ENCODE results near the gene METTL13.
A peak's percentile ranks its signal among the peaks of the same experiment; 100 is the strongest.

The METTL13 gene, protein sequence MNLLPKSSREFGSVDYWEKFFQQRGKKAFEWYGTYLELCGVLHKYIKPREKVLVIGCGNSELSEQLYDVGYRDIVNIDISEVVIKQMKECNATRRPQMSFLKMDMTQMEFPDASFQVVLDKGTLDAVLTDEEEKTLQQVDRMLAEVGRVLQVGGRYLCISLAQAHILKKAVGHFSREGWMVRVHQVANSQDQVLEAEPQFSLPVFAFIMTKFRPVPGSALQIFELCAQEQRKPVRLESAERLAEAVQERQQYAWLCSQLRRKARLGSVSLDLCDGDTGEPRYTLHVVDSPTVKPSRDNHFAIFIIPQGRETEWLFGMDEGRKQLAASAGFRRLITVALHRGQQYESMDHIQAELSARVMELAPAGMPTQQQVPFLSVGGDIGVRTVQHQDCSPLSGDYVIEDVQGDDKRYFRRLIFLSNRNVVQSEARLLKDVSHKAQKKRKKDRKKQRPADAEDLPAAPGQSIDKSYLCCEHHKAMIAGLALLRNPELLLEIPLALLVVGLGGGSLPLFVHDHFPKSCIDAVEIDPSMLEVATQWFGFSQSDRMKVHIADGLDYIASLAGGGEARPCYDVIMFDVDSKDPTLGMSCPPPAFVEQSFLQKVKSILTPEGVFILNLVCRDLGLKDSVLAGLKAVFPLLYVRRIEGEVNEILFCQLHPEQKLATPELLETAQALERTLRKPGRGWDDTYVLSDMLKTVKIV

DNA sequence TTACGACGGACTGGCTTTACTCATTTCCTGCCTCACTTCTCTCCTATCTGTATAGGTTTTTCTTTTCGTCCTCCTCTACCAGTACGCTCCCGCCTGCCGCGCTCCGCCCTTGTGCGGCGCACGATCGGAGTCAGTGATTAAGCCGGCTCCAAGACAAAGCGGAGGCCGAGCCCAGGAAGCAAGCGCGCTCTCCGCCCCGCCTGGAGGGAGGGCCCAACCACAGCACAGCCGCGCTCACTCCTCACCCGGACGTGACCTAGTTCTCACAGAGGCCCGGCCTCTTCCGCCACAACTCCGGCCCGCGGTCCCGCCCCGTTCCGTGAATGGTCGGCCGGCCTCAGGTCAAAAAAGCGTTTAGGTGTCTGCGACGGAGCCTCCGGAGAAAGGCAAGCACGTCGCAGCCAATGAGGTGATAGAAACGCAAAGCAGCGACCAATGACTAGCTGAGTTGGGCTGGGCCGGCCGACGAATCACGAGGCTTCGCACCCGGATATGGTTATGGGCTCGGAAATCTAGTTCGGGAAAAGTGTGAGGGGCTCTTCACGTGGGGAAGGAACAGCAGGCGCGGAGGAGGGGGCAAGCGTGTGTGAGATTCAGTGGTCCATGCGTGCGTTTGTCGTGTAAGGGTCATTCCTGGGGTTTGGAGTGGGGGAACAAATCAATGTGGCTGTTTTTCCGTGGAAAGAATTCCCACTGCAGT, at the start of gene METTL13:
TSS of gene METTL13 (plus strand) at position 485 of the 700 bp plus-strand sequence. CDS start 308 bp downstream, outside the sequence.
- DNase-seq: peak; percentile 99

DNA sequence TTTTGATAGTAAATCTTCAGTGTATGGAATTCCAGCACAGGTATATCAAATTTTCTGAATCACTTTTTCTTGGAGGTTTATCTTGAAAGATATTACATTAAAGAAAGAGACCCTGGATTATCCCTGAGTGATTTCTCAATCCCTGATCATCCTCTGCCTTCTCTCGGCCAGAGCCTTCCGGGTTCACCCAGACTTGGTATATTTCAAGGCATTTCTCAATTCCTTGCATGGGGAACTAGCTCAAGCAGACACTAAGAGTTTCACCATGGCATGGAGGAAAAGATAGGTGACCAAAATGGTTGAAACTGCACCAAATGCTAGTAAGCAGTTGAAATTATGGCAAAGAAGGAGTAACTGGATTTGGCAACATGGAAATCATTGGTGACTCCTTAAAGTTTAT, 45.3 kb upstream of the METTL13 start:
- no peak for DNase-seq

DNA sequence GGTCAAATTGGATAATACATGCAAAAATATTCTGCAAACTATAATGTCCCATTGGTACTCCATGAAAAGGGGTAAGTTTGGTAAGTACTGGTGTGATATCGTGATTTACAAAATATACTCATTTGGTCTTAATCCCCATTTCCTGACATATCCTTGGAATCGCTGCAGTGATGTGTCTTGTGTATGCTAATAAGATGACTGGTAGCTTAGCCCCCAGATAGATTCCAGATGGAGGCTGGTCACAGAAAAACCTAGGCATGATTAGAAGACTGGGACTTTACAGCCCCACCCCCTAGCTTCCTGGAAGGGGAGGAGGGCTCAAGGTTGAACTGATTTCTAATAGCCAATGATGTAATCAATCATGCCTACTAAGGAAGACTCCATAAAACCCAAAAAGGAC, 42.5 kb upstream of the METTL13 start:
- DNase-seq: no peak

DNA sequence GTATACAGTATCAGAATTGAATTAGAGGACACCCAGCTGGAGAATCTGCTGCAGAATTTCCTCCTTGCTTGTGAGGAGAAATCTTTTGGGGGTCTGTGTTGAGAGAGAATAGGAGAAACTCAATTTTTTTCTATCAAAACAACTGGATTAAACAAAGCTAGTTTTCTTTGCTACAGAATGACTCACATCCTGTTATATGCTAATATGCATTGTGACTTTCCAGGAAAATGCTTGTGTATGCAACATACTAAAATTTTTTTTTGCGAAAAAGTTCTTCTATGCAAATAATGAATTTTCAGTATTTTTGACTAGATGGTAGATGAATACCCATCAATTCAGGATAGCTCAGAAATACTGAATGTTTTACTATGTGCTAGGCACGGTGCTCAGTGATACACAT, 41.8 kb upstream of the METTL13 start:
- DNase-seq: no peak

DNA sequence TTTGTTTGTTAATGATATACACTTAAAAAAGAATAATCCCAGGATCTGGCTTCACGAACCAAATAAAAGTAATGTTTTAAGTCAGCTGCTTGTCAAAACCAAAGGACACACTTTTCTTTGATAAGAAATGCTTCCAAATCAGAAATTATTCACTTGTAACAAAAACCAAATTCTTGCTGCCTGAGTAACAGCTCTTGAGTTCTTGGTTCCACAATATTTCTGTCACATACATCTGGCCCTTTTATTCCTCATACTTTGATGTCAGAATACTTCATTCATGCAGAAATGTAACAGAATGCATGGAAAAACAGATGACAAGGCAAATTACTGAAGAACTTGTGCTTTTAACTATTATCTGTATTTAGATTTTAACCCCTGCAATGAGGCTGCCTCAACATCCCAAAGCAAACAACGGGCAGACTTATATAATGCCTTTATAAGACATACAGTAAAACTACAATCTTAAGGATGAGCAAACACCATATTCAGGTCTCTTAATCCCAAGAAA, 41.0 kb upstream of the METTL13 start:
- DNase-seq: no peak

DNA sequence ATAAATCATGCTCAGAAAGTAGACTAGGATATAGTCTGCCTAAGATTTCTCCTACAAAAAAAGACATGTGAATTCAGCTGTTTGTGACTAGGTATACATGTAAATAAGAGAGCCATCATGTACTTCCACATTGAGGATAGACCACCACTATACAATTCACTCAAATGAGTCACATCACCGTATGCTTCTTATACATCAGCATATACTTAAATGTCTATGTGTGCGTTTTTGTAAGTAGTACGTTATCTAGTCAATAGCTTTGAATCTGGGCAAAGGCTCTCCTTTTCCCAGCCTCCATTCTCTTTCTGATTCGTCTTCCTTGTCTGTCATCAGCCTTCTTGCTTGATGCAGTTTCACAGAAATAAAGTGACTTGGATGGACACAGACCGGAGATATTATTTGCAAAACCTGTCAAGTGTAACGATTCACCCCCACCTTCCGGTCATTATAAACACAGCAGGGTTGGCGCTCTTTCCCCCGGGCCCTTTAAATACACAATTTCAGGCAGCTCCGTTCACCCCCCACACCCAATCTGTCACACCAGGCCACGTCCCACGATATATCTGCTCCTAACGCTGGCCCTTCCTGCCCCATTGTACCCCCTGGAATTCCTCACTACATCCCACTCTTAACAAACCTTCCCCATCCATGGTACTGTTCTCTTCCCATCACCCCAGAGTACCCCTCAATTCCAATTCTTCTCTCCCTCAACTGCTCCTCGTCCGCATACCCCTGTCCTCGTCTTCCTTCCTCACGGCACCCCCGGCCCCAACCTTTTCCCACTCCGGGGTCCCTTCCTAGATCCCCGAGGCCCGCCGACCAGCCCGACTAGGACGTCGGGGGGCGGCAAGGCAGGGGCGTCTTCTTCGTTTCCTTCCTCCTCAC, 40.2 kb upstream of the METTL13 start:
- DNase-seq: peak; percentile 53

DNA sequence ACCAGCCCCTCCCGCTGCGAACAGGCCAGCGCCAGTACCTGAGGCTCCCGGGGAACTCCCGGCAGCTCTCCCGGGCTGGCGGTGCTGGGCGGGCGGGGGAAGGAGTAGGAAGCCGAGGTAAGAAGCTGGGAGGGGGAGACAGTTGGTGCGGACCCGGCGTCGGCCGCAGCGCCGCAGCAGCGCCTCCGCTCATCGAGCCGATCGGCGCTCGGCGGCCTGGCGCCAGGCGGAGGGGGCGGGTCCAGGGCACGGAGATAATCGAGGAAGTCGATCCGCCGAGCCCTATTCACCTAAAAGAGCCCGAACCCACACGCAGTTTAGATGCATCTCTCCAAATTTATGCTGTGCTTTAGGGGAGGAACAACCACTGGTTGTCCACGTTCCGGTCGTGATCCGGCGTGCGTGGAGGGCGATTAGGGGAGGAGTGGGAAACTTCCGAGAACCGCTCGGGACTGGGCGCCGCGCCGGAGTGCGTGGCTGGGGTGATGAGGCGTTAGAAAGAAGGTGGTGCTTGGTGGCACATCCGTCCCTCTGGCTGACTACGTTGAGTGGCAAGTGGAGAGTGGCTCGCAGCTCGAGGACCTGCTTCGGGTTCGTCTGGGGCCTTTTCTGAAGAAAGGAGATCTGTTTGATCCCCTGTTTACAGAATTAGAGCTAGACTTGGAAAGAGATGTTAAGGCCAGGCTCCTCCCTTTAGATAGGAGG, 39.4 kb upstream of the METTL13 start, which contains the start of gene VAMP4:
TSS of gene VAMP4 (minus strand) at position 194 of the 705 bp plus-strand sequence. CDS start 3,651 bp downstream, outside the sequence.
- DNase-seq: peak; percentile 86

DNA sequence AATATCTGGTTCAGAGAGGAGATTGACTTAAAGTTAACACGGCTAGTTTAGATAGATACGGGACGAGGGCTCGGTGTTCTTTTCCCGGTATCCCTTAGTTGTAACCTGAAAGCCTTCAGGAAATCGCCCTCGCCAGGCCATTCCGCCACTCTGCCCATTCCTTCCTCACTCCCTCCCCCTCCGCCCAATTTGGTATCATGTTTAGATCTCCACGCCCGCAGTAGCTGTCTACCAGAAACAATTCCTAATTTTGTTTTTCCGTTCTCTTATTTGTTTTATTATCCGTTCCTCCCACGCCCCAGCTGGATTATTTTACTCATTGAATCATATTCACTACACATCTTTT, 38.9 kb upstream of the METTL13 start:
- no peak for DNase-seq

DNA sequence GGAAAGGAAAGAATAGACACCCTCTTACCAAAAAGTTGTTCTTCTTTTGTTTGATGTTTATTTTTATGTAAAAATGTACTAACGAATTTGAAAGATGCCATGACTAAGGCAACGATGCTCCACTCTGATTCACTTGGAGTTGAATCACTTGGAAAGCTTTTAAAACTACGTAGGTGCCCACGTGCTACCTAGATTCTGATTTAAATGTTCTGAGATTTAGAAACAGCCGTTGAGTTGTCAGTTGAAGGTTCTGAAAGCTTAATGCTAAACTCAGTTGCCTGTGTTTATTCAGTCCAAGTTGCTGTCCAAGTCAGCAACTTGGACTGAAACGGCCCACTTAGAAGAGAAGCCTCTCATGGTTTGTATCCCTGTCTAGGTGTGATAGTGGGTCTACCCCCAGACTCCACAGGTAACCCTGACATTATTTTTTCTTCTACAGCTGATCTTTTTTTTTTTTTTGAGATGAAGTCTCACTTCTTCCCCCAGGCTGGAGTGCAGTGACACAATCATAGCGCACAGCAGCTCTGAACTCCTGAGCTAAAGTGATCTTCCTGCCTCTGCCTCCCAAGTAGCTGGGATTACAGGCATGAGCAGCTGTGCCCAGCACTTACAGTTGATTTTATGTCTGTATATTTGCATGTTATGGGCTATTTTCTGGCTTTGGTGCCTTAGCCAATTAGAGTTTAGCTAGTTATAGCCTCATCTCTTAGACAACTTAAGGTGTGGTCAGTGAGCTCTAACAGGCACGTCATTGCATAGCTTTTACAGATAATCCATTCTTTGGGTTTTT, 38.2 kb upstream of the METTL13 start:
- DNase-seq: no peak

DNA sequence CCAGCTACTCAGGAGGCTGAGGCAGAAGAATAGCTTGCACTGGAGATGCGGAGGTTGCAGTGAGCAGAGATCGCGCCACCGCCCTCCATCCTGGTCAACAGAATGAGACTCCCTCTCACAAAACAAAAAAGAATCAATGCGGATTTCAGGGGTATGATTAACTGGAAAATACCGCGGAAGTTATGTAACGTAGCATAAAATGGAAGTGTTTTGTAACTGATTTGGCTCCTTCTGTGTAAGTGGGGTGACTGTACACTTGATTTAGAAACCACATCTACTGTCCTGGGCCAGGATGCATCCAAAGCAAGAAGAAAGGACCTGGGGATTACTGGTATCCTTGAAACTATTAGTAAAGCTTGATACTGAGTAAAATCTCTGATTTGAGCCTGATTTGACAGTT, 36.5 kb upstream of the METTL13 start:
- DNase-seq: no peak

DNA sequence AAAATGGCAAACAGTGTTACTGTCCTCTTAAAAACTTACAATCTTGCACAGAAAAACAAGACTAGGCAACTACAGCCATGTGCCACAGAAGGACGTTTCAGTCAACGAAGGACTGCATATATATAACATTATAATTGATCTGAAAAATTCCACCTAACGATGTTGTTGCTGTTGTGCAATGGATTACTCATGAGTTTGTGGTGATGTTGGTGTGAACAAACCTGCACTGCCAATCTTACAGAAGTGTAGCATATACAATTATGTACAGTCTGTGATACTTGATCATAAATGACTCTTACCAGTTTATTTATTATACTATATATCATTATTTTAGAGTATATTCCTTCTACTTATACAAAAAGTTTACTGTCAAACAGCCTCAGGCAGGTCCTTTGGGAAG, 32.8 kb upstream of the METTL13 start:
- no peak for DNase-seq

DNA sequence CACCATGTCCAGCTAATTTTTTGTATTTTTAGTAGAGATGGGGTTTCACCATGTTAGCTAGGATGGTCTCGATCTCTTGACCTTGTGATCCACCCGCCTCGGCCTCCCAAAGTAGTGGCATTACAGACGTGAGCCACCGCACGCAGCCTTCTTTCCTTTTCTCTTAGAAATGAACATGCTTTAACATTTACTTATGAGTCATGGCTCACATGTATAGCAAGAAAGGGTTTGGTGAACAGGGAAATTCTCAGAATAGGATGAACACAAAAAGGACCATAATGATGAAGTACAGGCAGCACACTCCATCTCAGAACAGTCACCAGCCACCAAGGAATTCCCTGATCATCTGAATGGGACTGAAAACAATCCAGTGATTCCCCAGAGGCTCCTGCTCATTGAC, 30.2 kb upstream of the METTL13 start:
- DNase-seq: no peak

DNA sequence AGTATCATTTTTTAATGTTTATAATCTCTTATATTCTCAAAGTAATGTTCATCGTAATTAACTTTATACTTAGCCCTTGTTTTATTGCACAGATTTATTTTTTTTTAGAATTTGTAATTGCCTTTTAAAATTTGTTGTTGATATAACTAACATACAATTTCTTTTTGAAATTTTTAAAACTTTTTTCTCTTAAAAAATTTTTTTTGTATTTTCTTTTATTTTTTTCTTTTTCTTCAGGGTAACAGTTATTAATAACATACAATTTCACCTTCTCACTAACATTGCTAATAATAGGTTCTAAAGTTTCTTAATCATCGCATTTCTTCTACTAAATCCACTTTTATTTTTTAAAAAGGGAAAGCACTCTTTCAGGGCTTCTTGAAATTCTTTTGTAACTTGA, 28.3 kb upstream of the METTL13 start:
- no peak for DNase-seq

DNA sequence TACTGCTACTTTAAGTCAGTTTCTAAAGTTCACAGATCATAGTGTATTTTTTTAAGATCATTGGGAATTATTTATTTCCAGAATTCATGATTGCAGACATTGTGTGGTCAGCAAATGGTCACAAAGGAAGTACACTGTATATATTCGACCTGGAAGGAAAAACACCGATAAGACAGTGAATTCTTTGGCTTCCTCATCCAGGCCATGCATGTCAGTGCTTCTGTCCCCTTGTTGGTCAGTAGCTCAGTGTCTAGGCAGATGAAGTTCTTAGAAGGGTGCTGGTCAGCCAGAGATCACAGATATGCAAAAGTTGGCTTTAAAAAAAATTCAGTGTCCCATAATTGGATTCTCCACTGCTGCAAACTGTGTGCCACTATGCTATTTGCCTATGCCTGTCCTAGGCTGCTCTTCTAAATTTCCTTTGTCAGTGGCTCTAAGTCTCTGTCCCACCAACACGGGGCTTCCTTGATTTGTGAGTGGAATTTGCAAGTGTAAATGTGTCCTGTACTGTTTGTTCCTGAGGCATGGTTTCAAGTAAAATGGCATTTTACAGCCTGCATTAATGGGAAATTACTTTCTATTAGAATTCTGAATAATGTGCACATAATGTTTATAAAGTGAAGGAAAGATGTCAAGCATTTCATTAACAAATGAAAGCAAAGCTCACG, 27.6 kb upstream of the METTL13 start:
- no peak for DNase-seq

DNA sequence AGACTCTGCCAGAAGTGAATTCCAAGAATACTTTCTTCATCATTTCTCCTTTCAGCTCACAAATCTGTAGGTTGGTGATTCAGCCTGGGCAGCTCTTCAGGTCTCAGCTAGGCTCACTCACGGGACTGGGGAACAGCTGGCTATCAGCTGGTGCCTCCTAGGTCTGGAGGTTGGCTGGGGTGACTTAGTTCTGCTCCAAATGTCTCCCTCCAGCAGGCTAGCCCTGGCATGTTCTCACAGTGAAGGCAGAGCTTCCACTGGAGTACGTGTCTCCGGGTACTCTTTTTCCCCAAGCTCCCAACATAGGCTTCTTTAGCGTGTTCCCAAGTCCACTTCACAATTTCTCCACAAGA, 27.1 kb upstream of the METTL13 start:
- peak; percentile 58 for DNase-seq

DNA sequence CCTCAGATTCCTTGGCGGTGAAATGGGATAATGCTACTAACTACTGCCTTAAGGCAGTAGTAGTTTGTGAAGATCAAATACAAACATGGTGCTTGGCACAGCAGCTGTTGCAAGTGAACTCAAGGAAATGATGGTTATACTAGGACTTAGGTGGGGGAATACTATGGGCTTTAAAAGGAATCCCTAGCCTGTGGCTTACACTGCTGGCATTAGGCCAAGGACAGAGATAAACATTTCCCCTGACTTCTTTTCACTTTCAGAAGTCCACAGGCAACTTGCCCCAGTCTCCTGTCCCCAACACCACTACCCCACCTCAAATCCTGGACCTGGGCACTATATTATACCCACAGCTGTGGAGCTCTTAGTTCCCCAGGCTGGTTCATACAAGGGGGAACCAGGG, 26.5 kb upstream of the METTL13 start:
- DNase-seq: no peak

DNA sequence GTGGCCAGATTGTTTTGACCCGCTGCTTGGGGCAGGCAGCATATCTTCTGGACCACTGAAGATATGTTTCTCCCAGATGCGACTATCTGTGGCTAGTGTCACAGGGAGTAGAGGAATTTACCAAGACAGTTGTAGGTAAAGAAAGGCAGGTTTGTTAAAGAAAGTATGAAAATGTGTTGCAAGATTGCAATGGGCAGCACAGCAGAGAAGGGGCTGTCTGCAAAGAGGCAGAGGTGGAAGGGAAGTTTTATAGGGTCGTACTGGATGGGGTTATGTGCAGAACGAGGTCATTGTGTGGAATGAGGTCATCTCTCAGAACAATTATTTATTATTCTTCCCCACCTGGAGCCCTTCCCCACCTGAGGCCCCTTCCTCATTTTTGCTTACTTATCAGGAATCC, 24.6 kb upstream of the METTL13 start:
- no peak for DNase-seq

DNA sequence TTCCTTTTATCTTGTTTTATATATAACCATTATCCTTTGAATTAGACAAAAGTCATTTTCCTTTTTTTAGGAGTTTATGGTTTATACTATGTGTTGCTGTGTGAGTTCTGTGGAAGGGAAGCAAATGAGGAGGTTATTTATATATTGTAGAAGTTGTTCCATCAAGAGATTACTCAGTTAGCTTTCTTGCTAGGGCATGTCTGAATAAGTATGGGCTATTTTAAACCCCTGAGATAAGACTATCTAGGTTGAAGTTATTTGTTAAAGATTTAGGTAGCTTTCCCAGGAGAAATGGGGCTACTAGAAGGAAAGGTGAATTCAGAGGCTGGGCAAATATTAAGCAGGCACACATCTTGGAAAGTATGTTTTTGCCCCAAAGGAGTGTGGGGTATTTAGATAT, 23.4 kb upstream of the METTL13 start:
- DNase-seq: no peak

DNA sequence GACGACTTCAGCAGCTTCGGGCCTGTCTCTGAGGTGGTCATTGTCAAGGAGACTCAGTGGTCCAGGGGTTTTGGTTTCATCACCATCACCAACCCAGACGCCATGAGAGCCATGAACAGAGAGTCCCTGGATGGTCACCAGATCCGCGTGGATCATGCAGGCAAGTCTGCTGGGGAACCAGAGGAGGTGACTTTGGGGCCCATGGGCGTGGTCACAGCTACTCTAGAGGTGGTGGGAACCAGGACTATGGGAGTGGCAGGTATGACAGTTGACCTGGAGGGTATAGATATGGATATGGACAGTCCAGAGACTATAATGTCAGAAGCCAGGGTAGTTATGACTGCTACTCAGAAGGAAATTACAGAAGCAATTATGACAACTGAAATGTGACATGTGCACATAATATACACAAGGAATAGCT, 19.3 kb upstream of the METTL13 start:
- no peak for DNase-seq

DNA sequence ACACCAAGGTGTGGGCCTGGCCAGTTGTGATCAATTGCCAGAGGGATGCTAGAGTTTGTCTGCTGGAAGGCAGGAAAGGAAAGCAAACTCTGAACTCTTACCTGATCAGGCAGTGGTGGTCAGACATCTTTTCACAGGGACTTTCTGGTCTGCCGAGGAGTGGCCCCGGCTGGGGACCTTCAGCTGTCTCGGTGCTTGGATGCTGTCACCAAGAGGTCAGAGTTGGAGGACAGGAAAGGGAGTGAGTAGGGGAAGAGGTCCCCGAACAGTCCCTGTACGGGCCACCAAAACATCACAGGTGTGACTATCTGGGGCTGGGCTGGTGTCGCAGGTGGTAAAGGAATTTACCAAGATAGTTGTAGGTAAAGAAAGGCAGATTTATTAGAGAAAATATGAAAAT, 17.7 kb upstream of the METTL13 start:
- DNase-seq: no peak

DNA sequence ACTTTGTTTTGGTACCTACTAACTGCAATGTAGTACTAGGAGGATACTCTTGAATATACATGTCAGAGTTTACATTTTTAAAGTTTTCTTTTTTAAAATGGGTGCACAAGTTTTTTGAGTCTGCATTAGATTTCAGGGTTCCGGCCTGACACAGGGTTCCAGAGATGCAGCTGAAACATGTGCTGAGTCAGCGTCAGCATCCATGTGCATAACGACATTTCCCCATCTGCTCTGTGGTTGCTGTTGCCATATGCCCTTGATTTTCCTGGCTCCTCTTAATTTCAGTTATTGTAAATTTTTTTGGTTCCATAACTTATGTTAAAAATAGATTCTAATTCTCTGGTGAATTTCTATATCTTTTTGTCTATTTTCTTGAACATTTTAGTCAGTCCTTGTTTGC, 12.3 kb upstream of the METTL13 start:
- DNase-seq: peak; percentile 85

Data from NCI-H2171 treated with DMSO at 0.1 percent for 48 hours (cell line).